CD4-positive, alpha-beta T cell treated with Interleukin-17A for 1 hour (primary cell): ENCODE results near the gene OR2G3.

Experiments used
- DNase-seq: peaks from one replicate; pipeline ENCODE4 v3.0.0-alpha.2; 2020

Gene OR2G3

GRCh38 chr1:247605286-247605685 lies at the start of gene OR2G3:
TSS of gene OR2G3 (plus strand) at chr1:247605586. CDS start at chr1:247605586, 0 bp downstream.
- DNase-seq, result no peak

GRCh38 chr1:247557926-247558674 lies 47.3 kb upstream of the OR2G3 start:
- DNase-seq, result no peak

DNA sequence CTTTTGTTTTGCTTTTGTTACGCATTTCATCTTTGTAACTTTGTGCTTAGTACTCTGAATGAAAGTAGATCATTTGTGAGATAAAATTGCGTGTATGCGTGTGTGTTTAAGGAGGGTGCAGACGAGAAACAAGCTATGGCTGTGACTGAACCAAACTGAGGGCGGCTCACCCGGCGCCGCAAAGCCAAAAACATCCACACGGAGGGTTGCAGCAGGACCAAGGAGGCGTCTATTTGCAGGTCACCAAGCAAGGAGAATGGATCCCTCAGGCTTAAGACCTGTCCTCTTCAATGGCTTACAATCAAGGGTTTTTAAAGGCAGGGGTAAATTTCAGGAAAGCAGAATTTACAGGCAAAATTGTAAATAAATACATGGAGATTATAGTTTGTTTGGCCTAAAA lies 43.7 kb upstream of the OR2G3 start:
- DNase-seq, result no peak

DNA sequence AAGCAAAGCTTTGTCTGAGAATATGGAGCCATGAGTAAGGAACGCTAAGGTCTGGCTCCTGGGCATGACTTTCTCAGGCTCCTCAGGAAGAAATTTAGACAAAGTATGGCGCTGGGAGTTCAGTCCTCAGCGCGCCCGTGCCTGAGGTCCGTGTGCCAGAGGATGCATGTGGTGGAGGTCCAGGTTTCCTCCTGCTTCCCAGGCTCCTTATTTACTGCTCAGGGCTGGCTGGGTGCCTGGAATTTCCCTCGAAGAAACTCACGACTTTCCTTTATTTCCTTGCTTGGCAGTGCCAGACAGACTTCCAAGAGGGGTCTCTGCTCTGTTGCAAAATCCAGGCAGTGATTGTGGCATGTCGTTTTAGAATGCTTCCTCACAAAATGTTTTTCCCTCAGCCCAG lies 43.2 kb upstream of the OR2G3 start:
- DNase-seq, result no peak

DNA sequence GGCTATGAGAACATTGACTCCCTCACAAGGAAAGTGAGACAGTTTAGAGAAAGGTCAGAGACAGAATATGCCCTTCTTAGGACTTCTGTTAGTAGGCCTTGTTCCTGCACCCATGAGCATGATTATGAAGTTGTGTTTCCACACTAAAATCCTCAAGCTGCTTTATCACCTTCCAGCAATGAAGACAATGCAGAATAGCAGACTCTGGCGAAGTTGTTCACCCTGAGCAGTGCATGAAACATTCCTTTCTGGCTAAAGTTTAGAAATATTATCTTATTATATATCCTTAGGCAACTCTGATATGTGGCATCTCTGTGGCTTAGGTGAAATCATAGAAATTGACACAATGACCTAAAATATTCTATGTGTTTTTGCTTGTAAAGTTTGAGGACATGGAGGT lies 31.1 kb upstream of the OR2G3 start:
- no peak for DNase-seq

- DNase-seq, result no peak
Observed at GRCh38 chr1:247574664-247575063, 30.7 kb upstream of the OR2G3 start.

DNA sequence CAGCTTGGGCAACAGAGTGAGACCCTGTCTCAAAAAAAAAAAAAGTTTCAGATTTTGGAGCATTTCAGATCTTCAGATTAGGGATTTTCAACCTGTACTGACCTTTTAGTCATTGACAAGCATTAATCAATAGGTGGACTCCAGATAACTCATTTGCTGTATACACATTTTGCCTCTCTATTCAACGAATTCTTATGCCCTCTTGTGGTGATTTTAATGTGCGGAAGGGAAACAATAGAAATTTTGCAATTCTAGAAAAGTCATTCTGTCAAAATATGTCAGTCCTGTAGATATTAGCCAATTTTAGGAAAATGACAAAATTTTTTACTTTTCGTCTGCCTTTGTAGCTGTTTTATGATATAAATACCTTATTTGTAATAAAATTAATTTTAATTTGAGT lies 28.9 kb upstream of the OR2G3 start:
- peak; percentile 16 for DNase-seq

- DNase-seq, result no peak
Observed at GRCh38 chr1:247578946-247579460, 26.4 kb upstream of the OR2G3 start.

DNA sequence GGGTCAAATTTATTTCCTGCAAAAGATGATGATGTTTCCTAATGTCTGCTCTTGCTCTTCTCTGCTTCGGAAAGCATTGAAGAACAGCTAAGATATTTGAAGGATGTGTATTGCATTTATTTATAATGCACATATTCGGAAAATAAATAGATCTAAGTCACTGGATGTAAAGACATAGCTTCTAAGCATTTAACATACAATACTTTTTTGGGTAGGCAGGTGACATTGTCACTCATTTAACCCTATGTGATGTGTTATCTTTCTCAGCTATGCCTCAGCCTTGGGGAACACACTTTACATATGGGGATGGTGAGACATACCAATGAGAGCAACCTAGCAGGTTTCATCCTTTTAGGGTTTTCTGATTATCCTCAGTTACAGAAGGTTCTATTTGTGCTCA lies 17.3 kb upstream of the OR2G3 start, which contains the start of gene OR2G2:
Gene OR2G2 (plus strand): TSS at position 301 of the 400 bp plus-strand sequence. CDS start 0 bp downstream, at position 301.
- no peak for DNase-seq

- DNase-seq, result no peak
Observed at GRCh38 chr1:247613405-247613804, 8.0 kb downstream of the OR2G3 start.

- DNase-seq, result no peak
Observed at GRCh38 chr1:247614625-247615024, 9.2 kb downstream of the OR2G3 start.

- no peak for DNase-seq
Observed at GRCh38 chr1:247627951-247628350, 22.6 kb downstream of the OR2G3 start.

DNA sequence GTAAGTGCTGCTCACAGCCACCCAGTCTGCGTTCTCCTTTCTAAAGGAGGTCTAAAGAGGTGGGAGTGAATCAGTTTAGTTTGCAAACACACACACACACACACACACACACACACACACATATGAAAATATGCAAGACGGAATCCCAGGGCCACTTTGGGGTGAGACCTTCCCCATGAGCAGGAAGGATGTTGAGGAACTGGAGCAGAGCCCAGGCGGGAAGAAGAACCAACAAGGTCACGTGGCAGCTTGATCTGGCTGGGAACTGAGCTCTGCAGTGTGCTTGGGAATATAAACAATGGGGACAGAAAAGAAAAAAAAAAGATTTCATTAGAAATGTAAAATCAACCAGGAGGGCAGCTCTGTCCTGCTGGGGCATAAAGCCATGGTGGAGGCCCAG lies 32.6 kb downstream of the OR2G3 start:
- no peak for DNase-seq

DNA sequence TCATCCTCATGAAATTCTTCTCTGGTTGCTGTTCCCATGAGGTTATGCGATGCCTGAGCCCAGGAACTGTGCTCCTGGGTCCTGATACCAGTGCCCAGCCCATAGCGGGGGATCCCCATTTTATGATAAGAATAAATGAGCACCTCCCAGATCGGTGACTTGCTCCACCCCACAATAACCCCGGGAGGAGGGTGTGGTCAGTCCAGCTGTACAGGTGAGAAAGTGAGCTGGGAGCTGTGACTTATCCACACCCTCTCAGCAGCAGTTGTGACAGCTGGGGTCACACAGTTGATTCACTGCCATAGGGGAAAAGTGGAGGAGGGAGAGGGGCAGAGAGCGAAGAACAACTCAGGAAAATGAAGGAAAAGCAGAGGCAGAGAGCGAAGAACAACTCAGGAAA lies 33.4 kb downstream of the OR2G3 start:
- DNase-seq, result no peak

DNA sequence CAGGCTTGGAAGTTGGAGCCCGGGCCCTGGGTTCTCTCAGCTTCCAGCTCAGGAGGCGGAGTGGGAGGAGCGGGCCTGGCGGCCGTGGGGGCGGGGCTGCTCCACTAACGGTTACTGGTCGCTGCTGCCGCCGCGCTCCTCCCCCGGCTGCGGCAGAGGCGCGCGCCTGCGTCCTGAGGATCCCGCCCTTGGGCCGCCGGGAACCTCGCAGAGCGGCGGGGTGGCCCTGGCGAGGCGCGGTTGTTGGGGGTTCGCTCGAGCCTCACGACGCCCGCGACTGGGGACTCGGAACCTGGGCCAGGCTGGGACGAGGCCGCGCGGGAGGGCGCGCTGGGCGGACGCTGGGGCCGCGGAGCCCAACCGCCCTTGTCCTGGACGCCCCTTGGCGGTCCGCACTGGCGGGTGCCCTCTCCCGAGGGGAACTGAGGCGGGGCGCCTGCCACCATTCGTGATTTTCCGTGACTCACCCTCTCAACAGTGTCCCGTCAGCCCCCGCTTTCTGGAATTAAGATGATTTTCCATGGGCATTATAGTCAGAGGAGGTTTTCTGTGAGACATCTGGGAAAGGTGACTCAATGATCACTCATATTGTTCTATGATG lies 34.1 kb downstream of the OR2G3 start:
- peak; percentile 24 for DNase-seq

DNA sequence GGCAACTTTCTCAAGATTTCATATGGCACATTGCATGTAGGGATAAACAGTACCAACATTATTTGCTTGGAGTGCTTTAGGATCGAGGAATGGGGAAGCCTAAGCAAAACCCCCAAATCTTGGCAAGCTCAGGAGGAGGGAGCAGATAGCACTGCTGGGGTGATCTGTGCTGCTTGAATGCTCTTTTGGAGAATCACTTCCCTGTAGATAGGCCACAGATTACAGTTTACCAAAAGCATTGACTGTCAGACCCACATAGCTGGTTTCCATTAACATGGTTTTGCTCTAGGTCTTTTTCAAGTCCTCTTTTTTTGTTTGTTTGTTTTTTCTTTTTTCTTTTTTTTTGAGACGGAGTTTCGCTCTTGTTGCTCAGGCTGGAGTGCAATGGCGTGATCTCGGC lies 37.4 kb downstream of the OR2G3 start:
- no peak for DNase-seq

- DNase-seq, result no peak
Observed at GRCh38 chr1:247646867-247647266, 41.5 kb downstream of the OR2G3 start.

GRCh38 chr1:247647864-247648263 lies 42.5 kb downstream of the OR2G3 start:
- DNase-seq, result no peak

DNA sequence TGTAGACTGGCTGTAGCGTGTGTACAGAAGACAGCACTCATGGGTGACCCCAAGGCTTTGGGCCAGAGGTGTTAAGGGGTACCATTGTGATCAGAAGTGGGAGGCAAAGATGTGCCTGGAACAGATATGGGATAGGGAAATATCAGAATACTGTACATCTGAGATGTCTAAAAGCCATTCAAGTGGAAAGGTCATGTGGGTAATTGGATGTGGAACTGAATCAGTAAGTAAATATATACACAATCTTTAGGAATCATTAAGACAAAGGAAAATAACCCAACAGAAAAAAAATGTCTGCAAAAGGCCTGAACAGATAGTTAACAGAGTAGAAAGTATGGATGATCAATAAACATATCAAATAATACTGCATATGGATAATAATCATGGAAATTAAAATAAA lies 47.7 kb downstream of the OR2G3 start:
- DNase-seq, result no peak
